Activated T-cell treated with anti-CD3 and anti-CD28 coated beads for 4 hours (primary cell): ENCODE measurements around the gene SOWAHA.
"Not testable (repeated sequence)": the region's sequence is repeated elsewhere in the genome, so short reads cannot be mapped to it uniquely, and the experiment has no call there.

Experiments used
- DNase-seq: peaks from one replicate; pipeline ENCODE4 v3.0.0-alpha.2; 2020

The SOWAHA gene

GRCh38 chr5:132778129-132778528, 35.0 kb upstream of the SOWAHA start:
- DNase-seq = no peak

GRCh38 chr5:132778856-132779255, 34.2 kb upstream of the SOWAHA start:
- DNase-seq = no peak

GRCh38 chr5:132779961-132780360, 33.1 kb upstream of the SOWAHA start:
- DNase-seq = no peak

GRCh38 chr5:132780577-132780976, 32.5 kb upstream of the SOWAHA start:
- DNase-seq = no peak

- DNase-seq = no peak
Measured at GRCh38 chr5:132781029-132781428, 32.1 kb upstream of the SOWAHA start.

- DNase-seq = no peak
Measured at GRCh38 chr5:132782101-132782500, 31.0 kb upstream of the SOWAHA start.

- no peak for DNase-seq
Measured at GRCh38 chr5:132785365-132785764, 27.7 kb upstream of the SOWAHA start.

- no peak for DNase-seq
Measured at GRCh38 chr5:132785864-132786263, 27.2 kb upstream of the SOWAHA start.

- no peak for DNase-seq
Measured at GRCh38 chr5:132787076-132787475, 26.0 kb upstream of the SOWAHA start.

- DNase-seq = no peak
Measured at GRCh38 chr5:132788508-132788907, 24.6 kb upstream of the SOWAHA start.

GRCh38 chr5:132788990-132789886, 23.9 kb upstream of the SOWAHA start:
- no peak for DNase-seq

- no peak for DNase-seq
Measured at GRCh38 chr5:132790201-132790865, 22.8 kb upstream of the SOWAHA start.

GRCh38 chr5:132791026-132791425, 22.1 kb upstream of the SOWAHA start:
- DNase-seq = no peak

- DNase-seq = no peak
Measured at GRCh38 chr5:132797651-132798050, 15.5 kb upstream of the SOWAHA start.

- no peak for DNase-seq
Measured at GRCh38 chr5:132799392-132799791, 13.7 kb upstream of the SOWAHA start.

- DNase-seq = no peak
Measured at GRCh38 chr5:132800545-132800944, 12.6 kb upstream of the SOWAHA start.

GRCh38 chr5:132802044-132802684, 10.9 kb upstream of the SOWAHA start:
- no peak for DNase-seq

- not testable (repeated sequence) for DNase-seq
Measured at GRCh38 chr5:132802685-132803066, 10.4 kb upstream of the SOWAHA start.

- not testable (repeated sequence) for DNase-seq
Measured at GRCh38 chr5:132804219-132804618, 8.9 kb upstream of the SOWAHA start.

GRCh38 chr5:132805872-132806271, 7.2 kb upstream of the SOWAHA start:
- DNase-seq = not testable (repeated sequence)

GRCh38 chr5:132806804-132807162, 6.3 kb upstream of the SOWAHA start:
- DNase-seq = not testable (repeated sequence)

GRCh38 chr5:132807163-132807838, 5.8 kb upstream of the SOWAHA start:
- DNase-seq = no peak

- no peak for DNase-seq
Measured at GRCh38 chr5:132808448-132808847, 4.7 kb upstream of the SOWAHA start.
